Trophoblast cell (in vitro differentiated cells and primary cell): Measurements from ENCODE around the gene ETS1.

Experiments used
- DNase-seq, 2 donors: peaks; one replicate each; pipeline ENCODE4 v3.0.0-alpha.2; 2016
- H2AFZ ChIP-seq: 2 replicates; pipeline ENCODE4 v1.6.1; 2013; ENCODE audit warnings: low read length, moderate library complexity, mild to moderate bottlenecking; ENCODE audit not compliant: insufficient read depth, poor library complexity
- H2AK5ac ChIP-seq: 2 replicates; pipeline ENCODE4 v1.6.1; 2013; ENCODE audit warnings: mild to moderate bottlenecking, low read length
- H2BK120ac ChIP-seq: 2 replicates; pipeline ENCODE4 v1.6.1; 2013; ENCODE audit warnings: low read length, mild to moderate bottlenecking, moderate library complexity; ENCODE audit not compliant: insufficient read depth, poor library complexity
- H2BK12ac ChIP-seq: 2 replicates; pipeline ENCODE4 v1.6.1; 2013; ENCODE audit warnings: mild to moderate bottlenecking, low read length, moderate library complexity
- H2BK5ac ChIP-seq: 2 replicates; pipeline ENCODE4 v1.6.1; 2013; ENCODE audit warnings: low read length, low read depth, moderate library complexity, mild to moderate bottlenecking; ENCODE audit not compliant: poor library complexity
- H3K14ac ChIP-seq: 2 replicates; pipeline ENCODE4 v1.6.1; 2013; ENCODE audit warnings: mild to moderate bottlenecking, low read length
- H3K18ac ChIP-seq: 2 replicates; pipeline ENCODE4 v1.6.1; 2013; ENCODE audit warnings: mild to moderate bottlenecking, low read length
- H3K23ac ChIP-seq: 2 replicates; pipeline ENCODE4 v1.6.1; 2013; ENCODE audit warnings: low read length
- H3K27ac ChIP-seq: 2 replicates; pipeline ENCODE4 v1.5.1; 2013; ENCODE audit warnings: low read depth, mild to moderate bottlenecking, inconsistent platforms, low read length, moderate library complexity
- H3K27me3 ChIP-seq: 2 replicates; pipeline ENCODE4 v1.6.1; 2013; ENCODE audit warnings: inconsistent platforms, mild to moderate bottlenecking, low read length, moderate library complexity; ENCODE audit not compliant: insufficient read depth
- H3K36me3 ChIP-seq, 2 experiments: 1 replicate in 1 of 2; 2 replicates in 1 of 2; pipeline ENCODE4 v1.6.1; 2013; ENCODE audit warnings: low read length in 2 of 2, mild to moderate bottlenecking in 2 of 2, moderate library complexity in 1 of 2; ENCODE audit not compliant: insufficient read depth in 2 of 2, control insufficient read depth in 1 of 2
- H3K4ac ChIP-seq: 2 replicates; pipeline ENCODE4 v1.6.1; 2013; ENCODE audit warnings: low read depth, mild to moderate bottlenecking, low read length, moderate library complexity
- H3K4me1 ChIP-seq, 2 experiments: 1 replicate in 1 of 2; 2 replicates in 1 of 2; pipeline ENCODE4 v1.6.1; 2013; ENCODE audit warnings: low read length in 2 of 2, mild to moderate bottlenecking in 2 of 2, moderate library complexity in 1 of 2; ENCODE audit not compliant: insufficient read depth in 2 of 2, control insufficient read depth in 1 of 2
- H3K4me2 ChIP-seq: 2 replicates; pipeline ENCODE4 v1.6.1; 2013; ENCODE audit warnings: inconsistent platforms, mild to moderate bottlenecking, low read length, moderate library complexity
- H3K4me3 ChIP-seq: 2 replicates; pipeline ENCODE4 v1.5.1; 2013; ENCODE audit warnings: mild to moderate bottlenecking, low read depth, low read length, inconsistent platforms
- H3K79me1 ChIP-seq: one replicate; pipeline ENCODE4 v1.6.1; 2013; ENCODE audit warnings: low read length
- H3K79me2 ChIP-seq: 2 replicates; pipeline ENCODE4 v1.6.1; 2013; ENCODE audit warnings: low read length, mild to moderate bottlenecking; ENCODE audit not compliant: control insufficient read depth, insufficient read depth, poor library complexity
- H3K9ac ChIP-seq: 2 replicates; pipeline ENCODE4 v1.6.1; 2013; ENCODE audit warnings: mild to moderate bottlenecking, low read length
- H3K9me3 ChIP-seq: 2 replicates; pipeline ENCODE4 v1.6.1; 2013; ENCODE audit warnings: low read depth, mild to moderate bottlenecking, control low read depth, inconsistent platforms, low read length; ENCODE audit not compliant: insufficient read depth
- H4K12ac ChIP-seq: 2 replicates; pipeline ENCODE4 v1.6.1; 2013; ENCODE audit warnings: low read depth, mild to moderate bottlenecking, low read length, moderate library complexity
- H4K8ac ChIP-seq: 2 replicates; pipeline ENCODE4 v1.6.1; 2013; ENCODE audit warnings: low read depth, mild to moderate bottlenecking, low read length, moderate library complexity
- H4K91ac ChIP-seq: one replicate; pipeline ENCODE4 v1.6.1; 2013; ENCODE audit warnings: low read depth, mild to moderate bottlenecking, low read length, moderate library complexity
- WGBS: extraction: QIAGEN DNeasy Blood & Tissue Kit; methylation state at CpG from one replicate; pipeline ENCODE4 v1.1.7; 2013; ENCODE audit warnings: missing lambda C conversion rate; ENCODE audit not compliant: insufficient read length, insufficient coverage; ENCODE audit errors: extremely low coverage; 5-methylcytosine and 5-hydroxymethylcytosine counted together

Gene ETS1

DNA sequence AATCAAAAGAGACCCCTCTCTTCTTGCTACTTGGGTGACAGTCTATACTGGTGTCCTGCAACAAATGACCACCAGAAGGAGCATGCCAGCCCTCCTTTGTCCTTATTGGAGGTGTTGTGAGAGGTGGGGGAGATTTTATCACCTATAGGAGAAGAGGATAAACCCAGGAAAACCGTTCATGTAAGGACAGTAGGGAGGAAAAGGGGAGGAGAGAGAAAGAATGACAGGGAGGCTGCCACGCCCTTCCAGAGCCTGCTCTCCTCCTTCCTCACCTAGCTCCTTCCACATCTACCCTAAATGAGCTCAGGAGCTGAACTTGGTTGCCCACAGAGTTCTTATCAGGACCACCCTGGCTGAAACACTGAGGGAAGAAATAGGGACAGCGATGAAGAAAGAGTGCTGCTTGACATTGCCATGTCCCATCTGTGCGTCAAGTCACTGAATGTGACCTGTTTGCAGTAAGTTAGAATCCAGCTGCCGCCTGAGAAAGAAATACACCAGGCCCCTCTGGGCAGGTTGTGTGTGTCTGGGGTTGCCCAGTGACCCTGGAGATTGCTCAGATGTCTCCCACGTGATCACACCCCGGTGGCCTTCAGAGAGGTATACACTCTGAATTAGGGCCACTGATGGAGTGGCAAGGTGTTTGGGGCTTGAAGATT is 40.4 kb upstream of the ETS1 start:
- no peak overlapping the region for H3K4me2 ChIP-seq
- WGBS = no CpG with 5 or more reads among the region's 7 CpGs
- peak overlapping the region; percentile 26 for H2BK5ac ChIP-seq
- H2AFZ ChIP-seq = no peak overlapping the region
- peak overlapping the region; percentile 60 for H2AK5ac ChIP-seq
- no peak for DNase-seq
- peaks cover 8% of the 10 kb centered on the region for H3K79me1 ChIP-seq
- H3K4me3 ChIP-seq = no peak overlapping the region
- peak overlapping the region; percentile 5 for H2BK120ac ChIP-seq
- no peak overlapping the region for H3K4ac ChIP-seq
- peaks cover 7 to 11% of the 10 kb centered on the region in 2 experiments for H3K4me1 ChIP-seq
- H3K9ac ChIP-seq = no peak overlapping the region
- H3K14ac ChIP-seq = peak overlapping the region; percentile 55
- H3K9me3 ChIP-seq = no peaks in the 10 kb centered on the region
- no peak overlapping the region for H3K27ac ChIP-seq
- H2BK12ac ChIP-seq = peak overlapping the region; percentile 84
- H3K36me3 ChIP-seq = no peaks in the 10 kb centered on the region
- H3K23ac ChIP-seq = no peak overlapping the region
- H4K91ac ChIP-seq = peak overlapping the region; percentile 2
- H3K18ac ChIP-seq = no peak overlapping the region
- H3K27me3 ChIP-seq = no peaks in the 10 kb centered on the region
- H4K8ac ChIP-seq = no peak overlapping the region
- no peaks in the 10 kb centered on the region for H3K79me2 ChIP-seq
- H4K12ac ChIP-seq = no peak overlapping the region

DNA sequence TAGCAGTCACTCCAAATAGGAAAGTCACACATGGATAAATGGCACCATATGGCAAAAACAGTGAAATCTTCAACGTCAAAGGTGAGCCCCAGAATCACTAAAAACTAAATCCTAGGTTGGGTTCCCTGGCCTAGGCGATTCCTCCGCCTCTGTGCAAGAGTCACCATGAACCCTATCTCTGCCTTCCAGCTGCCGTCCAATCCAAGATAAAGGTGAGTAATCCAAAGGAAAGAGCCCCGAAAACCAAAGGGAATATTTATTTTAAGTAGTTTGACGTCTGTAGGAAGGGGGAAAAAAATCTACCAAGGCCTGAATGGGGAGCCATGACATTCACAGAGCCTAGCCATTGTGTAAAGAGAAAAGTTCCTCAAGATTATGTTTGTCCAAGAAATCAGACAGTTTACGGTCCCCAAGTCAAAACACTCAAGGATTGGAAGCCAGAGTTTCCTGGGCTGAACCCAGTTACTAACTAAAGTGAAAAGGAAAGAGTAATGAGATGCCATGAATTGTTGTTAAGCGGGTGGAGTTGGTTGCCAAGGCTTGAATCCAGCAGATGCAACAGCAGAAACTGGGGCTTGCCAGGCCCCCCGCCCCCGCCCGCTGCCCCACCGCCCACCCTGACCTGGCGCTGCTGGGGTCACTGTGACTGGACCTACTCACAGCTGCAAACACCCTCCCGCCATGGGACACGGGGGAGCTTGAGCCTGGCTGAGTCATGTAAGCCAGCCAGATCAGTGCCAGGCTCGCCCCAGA is 39.7 kb upstream of the ETS1 start:
- Histone ChIP-seq H3K14ac (no peak overlapping the region), H3K79me2 (no peaks in the 10 kb centered on the region), H3K4me2 (no peak overlapping the region), H3K27ac (no peak overlapping the region), H3K4me1 (peaks cover 7 to 11% of the 10 kb centered on the region in 2 experiments), H3K4me3 (no peak overlapping the region), H3K9me3 (no peaks in the 10 kb centered on the region), H3K4ac (no peak overlapping the region), H3K79me1 (peaks cover 8% of the 10 kb centered on the region), H2AK5ac (peak overlapping the region; percentile 44), H3K9ac (no peak overlapping the region), H2BK120ac (no peak overlapping the region), H3K23ac (no peak overlapping the region), H4K8ac (no peak overlapping the region), H2AFZ (no peak overlapping the region), H2BK5ac (peak overlapping the region; percentile 26), H3K36me3 (no peaks in the 10 kb centered on the region), H2BK12ac (peak overlapping the region; percentile 84), H3K18ac (no peak overlapping the region), H3K27me3 (no peaks in the 10 kb centered on the region), H4K91ac (no peak overlapping the region), H4K12ac (no peak overlapping the region)
- WGBS = no CpG with 5 or more reads among the region's 16 CpGs
- DNase-seq = no peak

DNA sequence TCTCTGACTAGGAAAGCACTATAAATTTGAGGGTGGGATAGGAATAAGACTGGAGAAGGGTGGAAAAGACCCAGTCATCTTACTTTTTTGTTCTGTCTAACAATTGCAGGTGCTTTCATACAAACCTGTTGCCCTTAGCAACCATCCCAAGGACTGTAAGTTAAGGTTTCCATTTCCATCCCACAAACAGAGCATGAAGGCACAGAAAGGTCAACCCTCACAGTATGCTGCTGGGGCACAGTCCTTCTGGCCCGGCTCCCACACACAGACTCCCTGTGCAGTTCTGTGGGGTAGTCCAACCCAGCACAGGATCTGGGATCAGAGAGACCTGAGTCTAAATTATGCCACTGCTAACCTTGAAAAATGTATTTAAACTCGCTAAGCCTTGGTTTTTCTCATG is 38.4 kb upstream of the ETS1 start:
- H3K9me3 ChIP-seq = no peaks in the 10 kb centered on the region
- no peak overlapping the region for H4K8ac ChIP-seq
- H4K12ac ChIP-seq = no peak overlapping the region
- no peak for DNase-seq
- WGBS = no CpG with 5 or more reads among the region's 2 CpGs
- no peak overlapping the region for H3K23ac ChIP-seq
- no peaks in the 10 kb centered on the region for H3K27me3 ChIP-seq
- H2BK12ac ChIP-seq = no peak overlapping the region
- no peak overlapping the region for H3K14ac ChIP-seq
- H2BK5ac ChIP-seq = no peak overlapping the region
- H3K27ac ChIP-seq = no peak overlapping the region
- H3K79me2 ChIP-seq = no peaks in the 10 kb centered on the region
- H3K36me3 ChIP-seq = no peaks in the 10 kb centered on the region
- no peak overlapping the region for H3K4ac ChIP-seq
- H2BK120ac ChIP-seq = no peak overlapping the region
- H3K4me1 ChIP-seq = peaks cover 10 to 11% of the 10 kb centered on the region in 2 experiments
- no peak overlapping the region for H3K4me3 ChIP-seq
- no peak overlapping the region for H4K91ac ChIP-seq
- no peak overlapping the region for H2AFZ ChIP-seq
- no peak overlapping the region for H3K18ac ChIP-seq
- no peak overlapping the region for H3K4me2 ChIP-seq
- H3K79me1 ChIP-seq = peaks cover 8% of the 10 kb centered on the region
- H3K9ac ChIP-seq = no peak overlapping the region
- H2AK5ac ChIP-seq = no peak overlapping the region

- Histone ChIP-seq H2BK5ac (no peak overlapping the region), H3K4me3 (no peak overlapping the region), H2AFZ (no peak overlapping the region), H2BK120ac (no peak overlapping the region), H2AK5ac (no peak overlapping the region), H3K79me2 (no peaks in the 10 kb centered on the region), H3K4me1 (peaks cover 10 to 11% of the 10 kb centered on the region in 2 experiments), H3K9ac (no peak overlapping the region), H3K9me3 (no peaks in the 10 kb centered on the region), H3K4me2 (no peak overlapping the region), H2BK12ac (no peak overlapping the region), H3K27me3 (no peaks in the 10 kb centered on the region), H3K18ac (no peak overlapping the region), H3K14ac (no peak overlapping the region), H3K27ac (no peak overlapping the region), H3K79me1 (peaks cover 8% of the 10 kb centered on the region), H3K4ac (no peak overlapping the region), H4K91ac (no peak overlapping the region), H3K23ac (no peak overlapping the region), H4K12ac (no peak overlapping the region), H3K36me3 (no peaks in the 10 kb centered on the region), H4K8ac (no peak overlapping the region)
- no peak for DNase-seq
- no CpG with 5 or more reads among the region's 8 CpGs for WGBS
Measured at GRCh38 chr11:128625326-128625725, 38.0 kb upstream of the ETS1 start.
